NCI-H2171 (cell line): Measurements from ENCODE around the gene TPI1.
"Not testable (repeated sequence)": the region's sequence is repeated elsewhere in the genome, so short reads cannot be mapped to it uniquely, and the experiment has no call there.

Source experiments
- DNase-seq: peaks from one replicate; lab custom pipeline; 2025; lab: John Stamatoyannopoulos, UW

TPI1 gene

GRCh38 chr12:6847676-6848075, 19.7 kb upstream of the TPI1 start:
- DNase-seq, result no peak

GRCh38 chr12:6849427-6849826, 17.9 kb upstream of the TPI1 start:
- DNase-seq, result no peak

- no peak for DNase-seq
Observed at GRCh38 chr12:6849976-6850560, 17.3 kb upstream of the TPI1 start.

GRCh38 chr12:6850796-6851152, 16.6 kb upstream of the TPI1 start:
- DNase-seq, result no peak

- DNase-seq, result peak; percentile 100
Observed at GRCh38 chr12:6851153-6851920, 16.0 kb upstream of the TPI1 start, which contains the start of gene CDCA3. Gene CDCA3, minus strand, starts transcription at chr12:6851286. Its CDS starts 334 bp downstream, at chr12:6850952.

- peak; percentile 100 for DNase-seq
Observed at GRCh38 chr12:6851921-6852650, 15.2 kb upstream of the TPI1 start, which contains the start of gene USP5. Gene USP5, plus strand, starts transcription at chr12:6852150. Its CDS starts 30 bp downstream, at chr12:6852180.

GRCh38 chr12:6852651-6853354, 14.5 kb upstream of the TPI1 start:
- DNase-seq, result peak; percentile 100

GRCh38 chr12:6853626-6854025, 13.7 kb upstream of the TPI1 start:
- no peak for DNase-seq

- DNase-seq, result no peak
Observed at GRCh38 chr12:6854036-6854435, 13.3 kb upstream of the TPI1 start.

GRCh38 chr12:6855322-6855721, 12.0 kb upstream of the TPI1 start:
- no peak for DNase-seq

GRCh38 chr12:6858799-6859198, 8.5 kb upstream of the TPI1 start:
- no peak for DNase-seq

- no peak for DNase-seq
Observed at GRCh38 chr12:6860116-6860515, 7.2 kb upstream of the TPI1 start.

- no peak for DNase-seq
Observed at GRCh38 chr12:6860942-6861341, 6.4 kb upstream of the TPI1 start.

GRCh38 chr12:6861391-6861790, 5.9 kb upstream of the TPI1 start:
- no peak for DNase-seq

- DNase-seq, result no peak
Observed at GRCh38 chr12:6863033-6863432, 4.3 kb upstream of the TPI1 start.

- no peak for DNase-seq
Observed at GRCh38 chr12:6863586-6864321, 3.6 kb upstream of the TPI1 start.

- not testable (repeated sequence) for DNase-seq
Observed at GRCh38 chr12:6865307-6865706, 2.0 kb upstream of the TPI1 start.

- DNase-seq, result no peak
Observed at GRCh38 chr12:6866163-6866919, 990 bp upstream of the TPI1 start.

GRCh38 chr12:6866920-6867412, 365 bp upstream of the TPI1 start:
- DNase-seq, result no peak

- peak; percentile 89 for DNase-seq
Observed at GRCh38 chr12:6868211-6869048, 1.1 kb downstream of the TPI1 start.
